Stimulated activated CD4-positive, alpha-beta T cell treated with anti-CD3 and anti-CD28 coated beads, Interleukin-2, amount 100 ng/mL, for 24 hours (primary cell): Measurements from ENCODE around the gene PARD3.
"Not testable (repeated sequence)": the region's sequence is repeated elsewhere in the genome, so short reads cannot be mapped to it uniquely, and the experiment has no call there.

ENCODE experiments used
- DNase-seq, 2 donors: peaks; one replicate each; pipeline ENCODE4 v3.0.0-alpha.2; 2020

The PARD3 gene

DNA sequence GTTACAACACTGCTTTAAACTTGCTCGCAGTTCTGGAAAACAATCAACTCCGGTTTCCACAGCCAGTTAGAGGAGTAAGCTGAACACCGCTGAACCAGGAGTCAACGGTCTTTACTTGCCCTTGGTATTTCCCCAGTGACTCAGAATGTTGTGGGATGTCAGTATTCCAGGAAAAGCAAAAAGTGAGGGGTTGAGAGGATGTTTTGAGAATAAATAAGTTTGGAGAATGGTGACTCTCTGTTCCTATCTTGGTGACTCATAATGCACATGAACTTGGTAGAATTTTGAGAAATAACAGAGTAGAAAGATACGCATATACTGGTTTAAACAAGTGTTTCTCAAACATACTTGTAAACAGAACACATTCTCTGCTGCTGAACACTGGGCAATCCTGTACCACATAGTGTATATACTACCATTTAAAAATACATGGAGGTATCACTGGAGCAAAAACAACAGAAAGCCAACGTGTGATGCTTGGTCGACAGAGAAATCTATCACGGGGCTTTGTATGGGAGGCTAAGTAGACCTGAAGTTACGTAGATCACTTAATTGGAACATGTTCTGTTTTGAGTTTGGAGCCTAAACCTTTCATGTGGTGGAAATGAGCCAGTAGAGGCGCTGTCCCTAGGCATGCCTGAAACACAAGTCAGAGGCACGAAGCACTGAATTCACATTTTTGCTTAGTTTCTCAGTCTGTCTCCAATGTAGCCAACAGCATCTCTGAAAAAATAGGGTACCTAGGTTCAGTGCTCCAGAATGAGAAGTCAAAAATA, 534.3 kb downstream of the PARD3 start:
- DNase-seq: no peak

DNA sequence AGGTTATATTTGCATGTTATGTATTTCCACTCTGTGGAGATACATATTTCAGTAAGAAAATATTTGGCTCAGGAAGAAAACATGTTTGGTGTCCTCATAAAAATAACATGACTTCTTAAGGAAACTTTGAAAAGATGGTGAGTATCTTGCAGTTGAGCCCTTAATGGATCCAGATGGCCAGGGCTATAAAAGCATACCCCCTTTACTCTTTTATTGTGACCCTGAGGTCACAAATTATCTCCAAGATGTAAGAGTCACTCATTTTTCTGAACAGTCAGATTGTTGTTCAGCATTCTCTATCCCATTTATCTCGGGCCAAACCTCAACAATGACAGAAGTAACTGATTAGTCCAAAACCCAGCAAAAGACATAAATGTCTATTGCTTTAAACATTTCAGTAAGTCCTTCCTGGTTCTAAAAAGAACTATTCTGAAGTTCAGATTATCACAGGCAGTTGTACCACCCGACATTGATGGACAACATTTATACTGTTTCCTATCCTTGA, 539.4 kb downstream of the PARD3 start:
- no peak for DNase-seq

DNA sequence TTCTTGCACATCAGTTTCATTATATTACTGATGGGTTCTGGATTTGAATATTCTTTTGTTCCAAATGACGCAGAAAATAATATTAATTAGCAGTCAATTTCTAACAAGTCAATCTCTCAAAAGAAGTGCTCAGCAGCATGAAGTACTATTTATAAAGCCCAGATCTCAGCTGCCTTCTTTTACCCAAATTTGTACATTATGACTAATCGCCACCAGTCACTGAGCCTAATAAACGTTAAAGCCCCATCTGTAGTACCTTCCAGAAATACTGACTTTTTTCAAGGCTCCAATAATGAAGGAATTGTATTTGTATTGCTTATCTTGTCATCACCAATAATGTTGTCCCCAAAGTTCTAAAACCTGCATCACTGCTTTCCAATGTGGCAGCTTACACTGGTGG, 540.2 kb downstream of the PARD3 start:
- DNase-seq: no peak

DNA sequence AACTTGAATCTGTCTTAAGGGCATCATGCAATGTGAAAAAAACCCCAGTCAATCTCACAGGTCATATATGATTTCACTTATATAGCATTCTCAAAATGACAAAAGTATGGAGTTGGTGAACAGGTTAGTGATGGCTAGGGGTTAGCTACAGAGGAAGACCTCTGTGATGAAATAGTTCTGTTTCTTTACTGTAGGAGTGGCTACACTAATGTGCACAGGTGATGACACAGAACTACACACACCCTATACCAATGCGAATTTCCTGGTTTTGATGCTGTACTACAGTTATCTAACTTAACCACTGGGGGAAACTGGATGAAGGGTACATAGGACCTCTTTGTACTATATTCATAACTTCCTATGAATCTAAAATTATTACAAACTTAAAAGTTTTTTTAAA, 541.8 kb downstream of the PARD3 start:
- DNase-seq: no peak

DNA sequence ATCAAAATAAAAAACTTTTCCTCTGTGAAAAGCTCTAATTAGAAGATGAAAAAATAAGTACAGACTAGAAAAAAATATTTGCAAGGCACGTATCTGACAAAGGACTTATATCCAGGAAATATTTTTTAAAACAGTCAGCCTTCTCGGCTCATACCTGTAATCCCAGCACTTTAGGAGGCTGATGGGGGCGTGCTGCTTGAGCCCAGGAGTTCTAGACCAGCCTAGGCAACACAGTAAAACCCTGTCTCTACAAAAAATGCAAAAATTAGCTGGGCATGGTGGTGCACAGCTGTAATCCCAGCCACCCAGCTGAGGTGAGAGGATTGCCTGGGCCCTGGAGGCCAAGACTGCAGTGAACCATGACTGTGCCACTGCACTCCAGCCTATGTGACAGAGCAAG, 542.8 kb downstream of the PARD3 start:
- DNase-seq: no peak

DNA sequence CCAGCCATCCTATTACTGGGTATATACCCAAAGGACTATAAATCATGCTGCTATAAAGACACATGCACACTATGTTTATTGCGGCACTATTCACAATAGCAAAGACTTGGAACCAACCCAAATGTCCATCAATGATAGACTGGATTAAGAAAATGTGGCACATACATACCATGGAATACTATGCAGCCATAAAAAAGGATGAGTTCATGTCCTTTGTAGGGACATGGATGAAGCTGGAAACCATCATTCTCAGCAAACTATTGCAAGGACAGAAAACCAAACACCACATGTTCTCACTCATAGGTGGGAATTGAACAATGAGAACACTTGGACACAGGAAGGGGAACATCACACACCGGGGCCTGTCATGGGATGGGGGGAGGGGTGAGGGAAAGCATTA, 546.7 kb downstream of the PARD3 start:
- DNase-seq: not testable (repeated sequence)

DNA sequence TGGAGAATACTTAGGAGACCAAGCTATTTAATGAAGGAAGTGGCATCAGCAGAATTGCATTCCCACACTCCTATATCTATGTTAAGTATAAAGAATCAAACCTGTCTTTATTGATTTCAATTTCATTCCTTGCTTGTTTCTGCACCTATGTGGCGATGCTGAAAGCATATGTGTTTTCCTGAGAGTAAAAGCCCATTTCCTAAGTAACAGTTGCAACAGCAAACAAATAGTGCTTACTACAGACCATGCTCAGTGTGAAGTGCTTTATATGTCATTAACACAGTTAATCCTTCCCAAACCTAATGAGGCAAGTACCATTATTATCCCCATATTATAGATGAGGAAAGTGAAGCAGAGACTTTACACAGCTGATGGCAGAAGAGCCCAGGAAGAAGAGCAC, 552.1 kb downstream of the PARD3 start:
- no peak for DNase-seq

DNA sequence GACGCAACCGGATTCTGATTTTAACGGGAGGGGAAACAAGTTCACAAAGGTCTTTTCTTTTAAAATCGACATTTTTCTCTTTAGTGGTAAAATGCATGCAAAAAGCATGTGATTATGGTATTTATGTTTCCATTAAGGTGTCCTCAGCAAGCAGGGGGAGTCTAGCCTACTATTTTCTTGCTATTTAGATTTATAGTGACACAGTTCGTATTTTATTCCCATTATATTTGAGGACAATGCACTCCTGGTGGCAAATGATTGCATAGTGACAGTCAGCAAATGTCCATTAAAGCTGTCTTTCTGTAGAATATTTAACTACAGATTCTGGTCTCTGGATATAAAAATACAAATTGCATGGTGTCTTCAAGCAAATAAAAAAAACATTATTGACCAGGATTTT, 554.2 kb downstream of the PARD3 start:
- DNase-seq: no peak

DNA sequence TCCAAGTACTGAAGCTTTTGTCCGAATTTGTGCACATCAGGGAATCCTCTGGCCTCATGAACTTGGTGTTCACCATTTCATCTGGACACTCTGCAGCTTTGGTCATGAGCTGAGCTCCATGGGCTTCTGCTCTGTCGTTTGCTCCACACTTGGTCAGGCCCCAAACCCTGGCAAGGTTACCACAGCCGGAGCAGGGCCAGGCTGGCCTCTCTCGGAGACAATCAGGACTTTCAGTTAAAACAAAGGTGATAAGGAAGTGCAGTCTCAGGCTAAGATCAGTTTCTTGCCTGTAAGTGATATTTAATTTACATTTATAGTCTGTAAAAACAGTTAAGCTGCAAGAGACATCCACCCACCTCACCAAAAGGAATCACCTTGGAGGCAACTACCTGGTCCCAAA, 558.9 kb downstream of the PARD3 start:
- DNase-seq: no peak

DNA sequence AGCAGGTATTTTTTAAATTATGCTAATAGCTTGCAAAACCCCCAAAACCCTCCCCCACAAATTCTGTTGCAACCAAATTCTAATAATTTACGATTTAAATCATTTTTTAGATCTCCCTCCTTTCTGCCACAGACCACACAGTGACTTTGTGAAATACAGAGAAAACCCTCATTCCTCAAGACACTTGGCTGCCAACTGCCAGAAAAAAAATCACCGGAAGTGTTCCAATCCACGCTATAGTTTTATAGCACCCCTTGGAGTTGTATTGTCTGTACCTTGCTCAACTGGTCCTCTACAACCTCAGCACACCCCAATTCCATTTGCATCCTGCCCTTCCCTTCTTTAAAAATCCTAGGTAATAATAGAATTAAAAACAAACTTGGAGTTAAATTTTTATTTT, 560.1 kb downstream of the PARD3 start:
- no peak for DNase-seq

DNA sequence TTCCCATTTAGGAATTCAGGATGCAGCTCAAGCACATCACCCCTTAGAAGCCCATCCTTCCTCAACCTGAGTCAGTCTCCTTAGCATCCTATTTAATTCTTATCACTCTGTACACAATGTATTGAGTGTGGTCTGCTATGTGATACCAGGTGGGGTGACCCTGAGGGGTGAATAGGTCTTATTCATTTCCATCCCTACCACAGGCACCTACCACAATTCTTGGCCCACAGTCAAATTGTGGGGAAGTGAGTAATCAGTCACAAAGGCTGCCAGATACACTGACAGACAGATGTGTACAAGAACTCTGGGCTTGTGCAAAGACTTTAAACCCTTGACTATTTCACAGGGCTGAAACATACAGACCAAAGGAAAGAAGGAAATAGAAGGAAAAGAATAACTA, 560.5 kb downstream of the PARD3 start:
- no peak for DNase-seq

DNA sequence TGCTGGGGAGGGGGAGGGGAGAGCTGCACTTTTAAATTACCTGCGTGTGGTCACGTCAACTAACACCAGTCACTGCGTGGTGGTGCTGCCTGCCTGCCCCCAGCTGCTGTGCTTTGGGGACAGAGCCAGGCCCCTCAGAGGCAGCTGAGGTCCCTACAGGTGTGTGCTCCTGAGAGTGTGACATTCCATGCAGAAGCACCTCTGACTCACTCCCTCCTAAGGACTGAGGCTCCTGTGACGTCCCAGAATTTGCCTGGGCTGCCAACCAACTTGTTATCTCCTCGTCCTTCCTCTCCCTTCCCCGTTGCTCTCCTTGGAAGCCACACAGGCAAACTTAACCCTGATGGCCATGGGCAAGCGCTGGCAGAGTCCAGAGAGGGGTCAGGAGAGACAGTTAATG, 563.0 kb downstream of the PARD3 start:
- DNase-seq: no peak

DNA sequence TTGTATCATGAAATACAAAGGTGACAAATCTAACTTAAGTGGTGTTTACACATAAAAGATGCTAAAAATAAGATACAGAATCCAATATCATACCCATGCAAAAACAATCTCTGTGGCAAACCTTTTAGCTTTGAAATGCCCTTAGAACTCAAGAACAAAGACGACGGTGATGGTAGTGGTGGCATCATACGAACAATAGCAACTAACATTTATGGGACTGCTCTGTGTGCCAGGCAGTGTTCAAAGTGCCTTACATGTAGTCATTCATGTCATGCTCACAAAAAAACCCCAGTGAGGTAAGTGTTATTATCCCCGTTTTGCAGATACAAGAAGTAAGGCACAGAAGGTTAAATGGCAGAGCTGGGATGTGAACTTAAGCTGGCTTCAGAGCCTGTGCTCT, 563.9 kb downstream of the PARD3 start:
- no peak for DNase-seq

DNA sequence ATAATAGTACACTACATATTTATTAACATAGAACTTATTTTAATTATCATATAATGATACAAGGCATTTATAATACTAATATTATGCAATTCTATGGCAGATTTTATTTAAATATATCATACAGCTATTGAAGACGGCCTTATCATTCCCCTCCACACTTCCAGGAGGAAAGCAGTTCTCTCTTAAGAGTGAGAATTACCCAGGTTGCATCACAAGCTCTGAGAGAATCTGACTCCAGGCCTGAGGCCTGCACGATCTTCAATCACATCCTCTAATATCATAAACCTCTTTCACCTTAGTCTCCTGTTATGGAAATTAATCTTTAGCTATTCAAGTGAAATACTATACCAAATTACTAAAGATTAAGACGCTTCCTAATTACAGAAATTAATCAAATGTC, 564.4 kb downstream of the PARD3 start:
- DNase-seq: no peak

DNA sequence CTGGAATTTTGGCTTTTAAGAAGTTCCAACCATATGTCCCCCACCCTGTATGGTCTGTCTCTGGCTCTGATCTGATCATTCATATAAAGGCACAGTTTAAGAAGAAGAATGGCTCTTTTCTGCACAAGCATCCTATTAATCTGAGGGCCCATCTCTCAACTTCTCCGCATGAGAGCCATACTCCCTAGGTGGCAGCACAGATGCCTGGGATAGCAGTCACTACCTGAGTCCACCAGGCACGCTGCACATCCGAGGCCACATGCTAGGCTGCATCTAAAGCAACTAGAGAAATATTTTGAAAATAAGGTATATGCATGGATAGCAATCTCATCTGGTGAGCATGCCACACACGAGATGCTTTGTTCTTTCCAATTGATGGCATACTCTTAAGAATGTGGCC, 565.5 kb downstream of the PARD3 start:
- no peak for DNase-seq

DNA sequence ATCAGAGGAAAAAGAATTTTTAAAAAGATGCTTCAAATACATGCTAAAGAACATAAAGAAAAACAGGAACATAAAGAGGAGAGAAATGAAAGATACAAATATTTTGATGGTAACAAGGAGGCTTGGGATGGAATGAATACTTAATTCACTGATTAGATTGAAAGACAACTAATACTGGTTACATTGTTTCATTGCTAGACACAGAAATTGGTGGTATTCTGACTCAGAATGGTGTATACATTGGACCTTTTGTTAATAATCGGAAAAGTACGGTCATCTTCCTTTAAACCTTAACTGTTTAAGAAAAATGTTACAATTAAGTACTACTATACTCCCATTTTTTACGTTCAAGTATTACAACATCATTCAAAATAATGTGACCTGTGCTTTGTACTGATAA, 567.5 kb downstream of the PARD3 start:
- DNase-seq: no peak

DNA sequence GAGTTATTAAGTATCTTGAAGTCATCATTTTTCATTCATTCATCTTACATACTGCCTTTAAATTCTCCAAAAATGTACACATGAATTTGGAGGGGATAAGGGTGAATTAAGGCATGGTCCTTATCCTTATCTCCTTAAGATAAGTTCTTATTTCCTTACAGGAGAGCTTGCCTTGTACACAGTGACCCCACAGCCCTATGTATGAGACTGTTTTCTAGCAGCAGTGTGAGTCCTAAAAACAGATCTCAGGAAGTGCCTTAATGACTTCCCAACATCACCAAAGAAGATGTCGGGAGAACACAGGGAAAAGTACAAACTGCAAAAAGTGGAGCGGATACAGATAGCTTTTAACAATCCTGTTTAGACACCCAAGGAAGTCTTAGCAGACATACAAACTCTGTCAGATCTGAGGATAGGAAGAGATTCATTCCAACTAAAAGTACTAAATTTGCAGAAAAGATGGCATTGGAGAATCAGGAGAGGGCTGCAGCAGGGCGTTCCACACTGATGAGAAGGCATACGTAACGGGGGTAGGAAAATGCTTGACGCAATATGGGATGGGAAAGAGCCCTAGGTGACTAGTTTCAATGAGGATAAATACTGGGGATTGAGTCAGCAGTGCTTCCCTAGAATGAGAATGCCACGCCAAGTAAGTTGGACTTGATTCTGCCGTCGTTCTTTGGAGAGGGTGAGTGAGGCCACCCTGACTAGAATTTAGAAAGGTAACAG, 570.2 kb downstream of the PARD3 start:
- no peak for DNase-seq

DNA sequence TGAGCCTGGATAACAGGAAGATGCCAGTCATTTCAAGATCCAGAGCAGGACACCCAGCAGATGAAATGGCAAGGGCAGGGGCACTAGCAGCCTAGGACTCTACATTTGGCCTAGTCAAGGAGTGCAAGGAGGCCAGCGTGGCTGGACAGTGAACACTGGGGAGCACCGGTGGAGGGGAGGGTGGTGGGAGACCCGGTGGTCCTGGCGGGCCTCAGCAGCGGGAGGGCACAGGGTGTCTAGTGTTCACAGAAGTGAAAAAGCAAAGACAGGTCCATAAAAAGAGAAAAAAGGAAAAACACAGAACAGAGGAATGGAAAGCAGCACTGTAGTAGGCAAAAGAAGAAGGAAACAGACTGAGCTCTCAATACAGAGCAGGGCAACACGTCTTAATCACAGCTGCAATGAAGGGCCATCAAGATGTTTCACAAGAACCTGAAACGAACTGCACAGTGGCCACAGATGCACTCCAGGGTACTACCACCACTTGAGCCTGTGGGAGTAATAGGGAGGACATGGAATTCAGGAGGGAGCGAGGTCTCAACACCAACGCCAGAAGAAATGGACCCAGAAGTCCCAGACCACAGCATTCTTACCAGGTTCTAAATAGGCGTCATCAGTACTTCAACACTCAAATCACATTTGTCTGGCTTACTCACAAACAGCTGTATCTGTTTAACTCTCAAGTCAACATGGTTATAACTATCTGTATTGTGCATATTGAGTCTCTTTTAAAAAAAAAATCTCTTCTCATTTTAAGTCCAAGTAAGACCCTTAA, 573.7 kb downstream of the PARD3 start:
- no peak for DNase-seq

DNA sequence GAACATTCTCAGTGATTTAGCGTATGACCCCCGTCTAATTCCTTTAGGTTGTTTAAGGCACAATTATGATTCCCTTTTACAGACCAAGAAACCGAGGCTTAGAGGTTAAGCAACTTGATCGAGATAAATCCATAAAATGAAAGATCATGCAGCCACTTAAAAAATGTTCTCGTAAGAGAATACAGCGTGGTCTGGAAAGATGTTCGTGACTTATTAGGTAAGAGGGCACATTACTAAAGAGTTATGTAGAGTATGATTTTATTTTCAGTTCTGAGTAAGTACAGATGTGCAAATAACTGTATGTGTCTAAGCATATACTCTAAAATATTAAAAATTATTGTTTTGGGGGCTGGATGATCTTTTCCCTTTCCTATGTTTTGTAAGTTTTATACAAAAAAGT, 575.1 kb downstream of the PARD3 start:
- no peak for DNase-seq

DNA sequence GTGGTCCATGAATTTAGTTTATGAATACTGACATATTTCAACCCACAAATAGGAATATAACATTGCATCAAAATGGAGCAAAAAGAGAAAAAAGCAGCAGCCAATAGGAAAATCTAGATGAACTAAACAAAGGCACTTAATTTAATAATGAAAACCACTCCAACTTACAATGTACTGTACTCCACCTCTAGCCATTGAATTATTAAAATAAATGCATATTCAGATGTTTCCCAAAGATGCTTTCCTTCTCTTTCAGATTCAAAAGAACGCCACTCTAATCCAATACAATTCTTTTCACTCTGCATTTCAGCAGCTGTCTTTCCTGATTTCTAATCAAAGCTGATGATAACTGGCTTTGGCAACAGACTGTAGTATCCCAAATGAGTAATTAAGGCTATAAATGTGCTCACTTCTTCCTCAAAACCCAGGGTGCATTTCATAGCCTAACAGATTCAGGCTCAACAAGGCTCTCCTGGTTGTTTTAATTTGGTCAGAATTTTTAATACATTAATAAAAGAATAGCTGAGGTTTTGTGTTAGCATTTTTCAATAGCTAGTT, 577.1 kb downstream of the PARD3 start:
- no peak for DNase-seq

DNA sequence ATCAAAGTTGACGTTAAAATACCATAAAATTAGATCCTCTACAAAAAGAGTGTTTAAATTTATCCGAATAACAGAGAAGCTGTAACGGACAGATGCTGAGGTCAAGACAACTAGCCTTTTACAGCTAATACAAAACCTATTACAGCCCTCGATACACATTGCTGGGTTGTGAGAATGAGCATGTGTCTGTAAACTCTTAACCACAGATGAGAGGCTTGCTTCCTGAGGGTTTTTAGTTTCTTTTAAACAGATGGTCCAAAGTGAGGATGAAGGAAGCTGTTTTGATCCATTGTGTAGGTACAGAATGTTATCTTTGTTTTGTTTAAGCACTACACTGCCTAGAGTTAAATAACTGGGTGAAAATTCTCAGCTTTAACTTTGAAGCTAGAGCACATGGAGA, 578.2 kb downstream of the PARD3 start:
- DNase-seq: no peak

DNA sequence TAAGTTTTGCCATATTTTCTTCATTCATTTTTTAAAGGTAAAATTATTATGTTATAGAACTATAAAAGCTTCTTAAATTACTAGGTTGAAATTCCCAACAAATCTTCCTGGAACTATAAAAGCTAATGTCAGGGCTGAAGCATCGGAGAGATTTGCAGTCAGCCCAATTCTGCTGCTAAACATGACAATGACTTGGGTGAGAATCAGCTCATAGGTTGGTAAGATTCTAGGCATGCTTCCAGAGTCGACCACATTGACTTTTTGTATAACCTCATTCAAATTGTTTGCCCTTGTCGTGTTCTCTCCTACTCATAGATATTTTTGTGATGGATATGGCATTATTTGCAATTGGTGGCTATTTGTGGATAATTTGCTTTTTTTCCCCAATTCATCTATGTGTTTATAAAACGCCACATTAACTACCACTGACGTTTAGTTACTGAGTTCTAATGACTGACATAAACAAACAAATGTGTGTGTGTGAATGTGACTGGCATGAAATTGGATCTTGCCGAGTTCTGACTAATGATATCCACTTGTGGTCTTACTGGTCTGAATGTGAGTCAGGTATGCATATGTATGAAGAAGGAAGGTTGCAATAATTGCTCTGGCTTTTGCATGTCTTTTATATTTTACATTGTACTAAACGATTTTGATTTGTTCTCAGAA, 579.8 kb downstream of the PARD3 start:
- no peak for DNase-seq

DNA sequence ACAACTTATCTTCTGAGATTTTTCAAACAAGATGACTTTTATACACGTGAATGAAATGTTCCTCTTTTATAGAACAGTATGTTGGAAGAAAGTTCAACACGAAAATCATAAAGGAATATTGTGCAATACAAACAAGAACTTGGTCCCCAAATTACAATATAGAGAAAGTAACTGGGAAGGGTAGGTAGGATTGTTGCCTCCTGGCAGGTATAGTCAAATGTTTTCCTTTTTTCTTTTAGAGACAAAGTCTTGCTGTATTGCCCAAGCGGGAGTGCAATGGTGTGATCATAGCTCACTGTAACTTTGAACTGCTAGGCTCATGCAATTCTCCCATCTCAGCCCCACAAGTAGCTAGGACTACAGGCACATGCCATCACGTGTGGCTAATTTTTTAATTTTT, 582.6 kb downstream of the PARD3 start:
- DNase-seq: no peak
